Fibroblast of villous mesenchyme (primary cell): ENCODE measurements around the gene ADGRB3. TPM values are rescaled to one million over a fixed set of nuclear protein-coding genes. Genes with fewer than 3 reads are reported as not detected.

Experiments used
- DNase-seq: peaks from one replicate; pipeline ENCODE4 v3.0.0-alpha.2; 2010; ENCODE audit warnings: low read depth
- H3K4me3 ChIP-seq: 2 replicates; pipeline ENCODE4 v1.5.1; 2011; ENCODE audit warnings: low read depth, mild to moderate bottlenecking, low read length
- total RNA-seq: library from RNA; depleted of rRNA; stranded (reverse); fragments of >200 nt; gene quantifications from 2 replicates; pipeline ENCODE4 v1.2.3, GENCODE V29; 2012
- TF ChIP-seq, protein P1 (sequence below): IDR thresholded peaks from 2 replicates; pipeline ENCODE4 v1.5.1; 2012; ENCODE audit warnings: low read depth, mild to moderate bottlenecking, low read length; ENCODE audit not compliant: insufficient read depth

Gene ADGRB3
- total RNA-seq, 1 donor, result under 0.01 TPM

DNA sequence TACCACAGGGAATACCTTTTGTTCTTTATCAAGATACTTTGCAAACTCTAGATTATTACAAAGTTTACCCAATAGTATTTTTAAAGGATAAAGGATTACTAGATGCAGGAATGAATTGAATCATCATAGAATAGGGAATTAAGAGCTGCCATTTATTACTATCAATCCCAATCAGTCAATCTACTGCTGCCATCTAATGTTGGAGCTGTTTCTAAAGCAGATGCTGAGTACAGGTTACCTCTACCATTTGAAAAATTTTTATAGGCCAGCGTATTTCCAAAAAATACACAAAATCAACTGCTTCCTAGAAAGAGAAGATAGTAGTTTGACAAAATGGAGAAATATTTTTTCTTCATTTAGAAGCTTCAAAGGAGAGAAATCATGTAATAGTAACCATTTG lies 520.4 kb downstream of the ADGRB3 start:
- TF ChIP-seq, protein P1, sequence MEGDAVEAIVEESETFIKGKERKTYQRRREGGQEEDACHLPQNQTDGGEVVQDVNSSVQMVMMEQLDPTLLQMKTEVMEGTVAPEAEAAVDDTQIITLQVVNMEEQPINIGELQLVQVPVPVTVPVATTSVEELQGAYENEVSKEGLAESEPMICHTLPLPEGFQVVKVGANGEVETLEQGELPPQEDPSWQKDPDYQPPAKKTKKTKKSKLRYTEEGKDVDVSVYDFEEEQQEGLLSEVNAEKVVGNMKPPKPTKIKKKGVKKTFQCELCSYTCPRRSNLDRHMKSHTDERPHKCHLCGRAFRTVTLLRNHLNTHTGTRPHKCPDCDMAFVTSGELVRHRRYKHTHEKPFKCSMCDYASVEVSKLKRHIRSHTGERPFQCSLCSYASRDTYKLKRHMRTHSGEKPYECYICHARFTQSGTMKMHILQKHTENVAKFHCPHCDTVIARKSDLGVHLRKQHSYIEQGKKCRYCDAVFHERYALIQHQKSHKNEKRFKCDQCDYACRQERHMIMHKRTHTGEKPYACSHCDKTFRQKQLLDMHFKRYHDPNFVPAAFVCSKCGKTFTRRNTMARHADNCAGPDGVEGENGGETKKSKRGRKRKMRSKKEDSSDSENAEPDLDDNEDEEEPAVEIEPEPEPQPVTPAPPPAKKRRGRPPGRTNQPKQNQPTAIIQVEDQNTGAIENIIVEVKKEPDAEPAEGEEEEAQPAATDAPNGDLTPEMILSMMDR, result no peak
- DNase-seq, result no peak

DNA sequence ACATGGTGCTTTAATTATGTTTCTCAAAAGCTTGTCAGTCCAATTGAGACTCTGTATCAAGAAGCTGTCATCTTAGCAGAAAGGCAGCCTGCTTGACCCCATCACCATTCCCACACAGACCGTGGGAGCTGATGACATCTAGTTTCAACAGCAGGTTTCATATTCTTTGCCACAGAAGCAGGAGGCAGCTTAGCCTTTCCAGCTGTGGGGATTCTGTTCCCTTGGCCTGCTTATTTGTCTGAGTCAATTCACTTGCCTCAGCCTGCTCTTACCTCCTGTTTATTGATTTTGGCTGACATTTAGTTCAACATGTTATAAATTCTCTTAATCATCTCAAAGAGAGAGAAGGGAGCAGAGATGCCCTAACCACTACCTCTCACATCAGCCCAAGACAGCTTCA lies 527.7 kb downstream of the ADGRB3 start:
- TF ChIP-seq, protein P1, result no peak
- no peak for DNase-seq
- H3K4me3 ChIP-seq, result no peak overlapping the region

More for the DNA sequence above, 520.4 kb downstream of the ADGRB3 start:
- no peak overlapping the region for H3K4me3 ChIP-seq

DNA sequence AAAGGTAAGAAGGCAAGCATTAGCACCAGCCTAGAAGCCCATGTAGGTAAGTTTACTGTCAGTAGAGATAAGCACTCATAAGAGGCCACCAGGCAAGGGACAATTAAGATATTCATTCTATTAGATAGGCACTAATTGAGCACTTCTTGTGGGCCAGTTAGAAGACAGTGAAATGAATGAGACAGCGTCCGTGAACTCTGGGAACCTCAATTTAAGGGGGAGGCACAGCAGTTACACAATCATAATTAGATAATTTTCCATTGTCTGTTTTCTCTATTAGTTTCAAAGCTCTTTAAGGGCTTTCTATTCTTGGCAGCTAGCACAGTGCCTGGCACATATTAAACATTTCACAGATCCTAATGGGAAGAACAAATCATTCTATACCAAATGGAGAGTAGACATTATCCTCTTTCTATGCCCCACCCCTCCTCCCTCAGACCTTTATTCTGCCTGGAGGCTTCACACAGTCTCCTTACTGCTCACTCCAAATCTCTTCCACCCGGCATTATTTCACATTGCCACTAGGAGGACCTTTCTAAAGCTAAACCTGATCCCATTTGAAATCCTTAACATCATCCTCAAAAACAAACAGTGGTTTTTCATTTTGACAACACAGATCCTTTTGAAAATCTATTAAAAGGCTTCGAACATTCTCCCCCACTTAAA lies 529.6 kb downstream of the ADGRB3 start:
- DNase-seq, result no peak
- TF ChIP-seq, protein P1, result no peak
- no peak overlapping the region for H3K4me3 ChIP-seq

DNA sequence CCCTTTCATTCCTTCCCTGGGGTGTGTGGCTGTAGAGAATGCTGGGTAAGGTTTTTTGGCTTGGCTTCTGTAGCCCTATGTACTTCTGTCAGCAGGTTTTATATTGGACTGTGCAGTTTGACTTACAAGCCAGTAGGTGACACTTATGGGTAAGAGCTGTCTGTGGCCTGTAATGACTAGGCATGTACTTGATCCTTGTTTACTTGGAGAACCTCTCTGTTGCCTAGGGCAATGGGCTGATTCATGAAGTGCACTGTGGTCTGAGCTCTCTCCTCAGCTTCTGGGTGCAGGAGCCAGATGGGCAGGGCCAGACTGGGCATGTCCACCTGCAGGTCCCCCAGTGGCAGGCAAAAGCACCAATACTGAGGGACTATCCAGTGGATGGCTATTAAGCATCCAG lies 544.6 kb downstream of the ADGRB3 start:
- DNase-seq, result no peak
- no peak overlapping the region for H3K4me3 ChIP-seq
- TF ChIP-seq, protein P1, result no peak

DNA sequence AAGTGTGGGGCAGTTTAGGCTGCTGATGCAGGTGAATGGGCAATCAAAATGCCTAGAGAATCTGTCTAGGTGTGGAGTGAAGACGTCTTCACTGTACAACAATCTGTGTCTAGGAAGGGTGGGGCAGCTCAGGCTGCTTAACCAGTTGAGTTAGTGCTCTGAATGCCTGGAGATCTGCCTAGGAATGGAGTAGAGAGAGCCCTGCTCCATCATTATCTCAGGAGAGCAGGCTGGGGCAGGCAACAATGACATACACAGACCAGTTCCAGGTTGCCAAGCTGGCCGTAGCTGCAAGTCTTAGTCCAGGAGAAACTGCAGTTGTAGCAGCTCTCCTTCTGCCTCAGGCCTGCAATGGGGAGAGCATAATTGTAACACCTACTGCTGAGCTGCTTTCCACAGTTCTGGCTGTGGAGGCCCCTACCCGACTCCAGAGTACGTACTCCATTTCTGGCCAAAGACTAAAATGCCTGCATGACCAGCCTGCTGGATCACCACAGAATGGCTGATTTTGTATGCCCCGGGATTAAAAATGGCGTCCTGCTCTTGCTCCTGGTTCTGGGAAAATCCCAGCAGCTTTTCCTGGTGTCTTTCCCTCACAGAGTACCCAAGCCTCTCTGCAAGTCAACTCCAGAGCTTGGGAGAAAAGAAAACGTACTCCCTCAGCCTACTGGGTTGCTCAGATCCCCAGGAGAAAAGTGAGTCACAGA lies 545.4 kb downstream of the ADGRB3 start:
- no peak for DNase-seq
- TF ChIP-seq, protein P1, result no peak
- H3K4me3 ChIP-seq, result no peak overlapping the region

DNA sequence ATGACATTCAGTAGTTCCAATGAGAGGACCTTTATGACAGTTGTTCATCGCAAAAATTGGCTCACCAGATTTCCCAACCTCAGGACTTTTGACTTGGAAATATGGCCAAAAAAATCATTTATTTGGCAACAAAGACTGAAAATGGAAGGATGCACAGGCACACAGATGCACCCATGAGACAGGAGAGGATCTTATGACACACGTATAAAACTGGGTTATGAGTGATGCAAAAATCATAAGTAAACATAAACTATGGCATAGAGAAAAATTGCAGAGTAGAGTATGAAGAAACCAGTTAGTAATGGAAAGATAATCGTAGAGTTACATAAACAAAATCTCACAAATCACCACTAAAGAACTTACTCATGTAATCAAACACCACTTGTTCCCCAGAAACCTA lies 546.9 kb downstream of the ADGRB3 start:
- DNase-seq, result no peak
- TF ChIP-seq, protein P1, result no peak

More for the DNA sequence above, 546.9 kb downstream of the ADGRB3 start:
- no peak overlapping the region for H3K4me3 ChIP-seq
